H1 (cell line): ENCODE measurements around the gene FGF14. TPM values are rescaled to one million over a fixed set of nuclear protein-coding genes. Genes with fewer than 3 reads are reported as not detected.

ENCODE experiments used
- CTCF ChIA-PET: fragments of 300-600 bp; sonication (Branson Sonifier 250); formaldehyde crosslinking; loops from one replicate; lab custom pipeline; 2021; ENCODE audit not compliant: partially characterized antibody; lab: Charles Lee
- POLR2A ChIA-PET: fragments of 300-600 bp; sonication (Branson Sonifier 250); formaldehyde crosslinking; loops from one replicate; lab custom pipeline; 2021; ENCODE audit warnings: inconsistent platforms; ENCODE audit not compliant: partially characterized antibody; lab: Charles Lee
- DNase-seq, 2 experiments: peaks; one replicate each; pipeline versions ENCODE4 v3.0.0 to v3.0.0-alpha.2; 2010 to 2022; ENCODE audit warnings: low spot score in 2 of 2, low read depth in 1 of 2, mixed read lengths in 1 of 2
- FAIRE-seq: peaks from 2 replicates; lab custom pipeline; 2011; peaks lifted over from hg19 to GRCh38; lab: Jason Lieb, UNC
- H2AFZ ChIP-seq: 2 replicates; pipeline ENCODE4 v1.8.1; 2012; ENCODE audit warnings: low read length, inconsistent platforms
- H2AK5ac ChIP-seq: 2 replicates; pipeline ENCODE4 v1.6.1; 2013; ENCODE audit warnings: low read depth, low read length
- H2BK120ac ChIP-seq: replicated peaks from 2 replicates; pipeline ENCODE3; 2013; ENCODE audit warnings: low read depth, low read length, inconsistent platforms
- H2BK12ac ChIP-seq: 2 replicates; pipeline ENCODE4 v1.6.1; 2013; ENCODE audit warnings: low read depth, low read length
- H2BK15ac ChIP-seq: 2 replicates; pipeline ENCODE4 v1.6.1; 2013; ENCODE audit warnings: low read length
- H2BK20ac ChIP-seq: 2 replicates; pipeline ENCODE4 v1.6.1; 2013; ENCODE audit warnings: low read length
- H2BK5ac ChIP-seq: 2 replicates; pipeline ENCODE4 v1.6.1; 2013; ENCODE audit warnings: low read depth, low read length
- H3K14ac ChIP-seq: 2 replicates; pipeline ENCODE4 v1.6.1; 2013; ENCODE audit warnings: inconsistent platforms; ENCODE audit not compliant: insufficient read length
- H3K18ac ChIP-seq: 2 replicates; pipeline ENCODE4 v1.6.1; 2013; ENCODE audit warnings: low read length; ENCODE audit errors: extremely low read depth
- H3K23ac ChIP-seq: 2 replicates; pipeline ENCODE4 v1.6.1; 2013; ENCODE audit warnings: inconsistent platforms; ENCODE audit not compliant: insufficient read length
- H3K23me2 ChIP-seq: 2 replicates; pipeline ENCODE4 v1.6.1; 2013; ENCODE audit warnings: low read depth, low read length
- H3K27ac ChIP-seq: 2 replicates; pipeline ENCODE4 v1.6.1; 2011; ENCODE audit warnings: low read depth, low read length, inconsistent platforms
- H3K27me3 ChIP-seq, 4 experiments: replicated peaks in 1 of 4; 1 replicate in 1 of 4; 2 replicates in 3 of 4; pipeline versions ENCODE4 v1.6.1 to v1.8.1; 2011 to 2013; ENCODE audit warnings: low read length in 3 of 4, mild to moderate bottlenecking in 3 of 4, inconsistent platforms in 2 of 4, mixed read lengths in 2 of 4, moderate library complexity in 1 of 4; ENCODE audit not compliant: control insufficient read depth in 3 of 4, insufficient read depth in 3 of 4; ENCODE audit errors: extremely low read depth in 1 of 4
- H3K36me3 ChIP-seq, 4 experiments: 2 replicates each; pipeline versions ENCODE4 v1.6.1 to v1.8.1; 2011 to 2013; ENCODE audit warnings: mild to moderate bottlenecking in 4 of 4, low read length in 3 of 4, moderate library complexity in 2 of 4, control low read depth in 1 of 4, inconsistent platforms in 1 of 4; ENCODE audit not compliant: insufficient read depth in 4 of 4, control insufficient read depth in 2 of 4
- H3K4ac ChIP-seq: replicated peaks from 2 replicates; pipeline ENCODE3; 2013; ENCODE audit warnings: low read length, low read depth, mixed read lengths, inconsistent platforms; ENCODE audit not compliant: insufficient read length
- H3K4me1 ChIP-seq, 4 experiments: replicated peaks in 1 of 4; 1 replicate in 1 of 4; 2 replicates in 3 of 4; pipeline versions ENCODE4 v1.6.1 to v1.8.1; 2011 to 2013; ENCODE audit warnings: low read length in 3 of 4, inconsistent platforms in 2 of 4, mixed read lengths in 1 of 4; ENCODE audit not compliant: insufficient read depth in 4 of 4, control insufficient read depth in 3 of 4
- H3K4me2 ChIP-seq, 2 experiments: 2 replicates each; pipeline versions ENCODE4 v1.6.1 to v1.8.1; 2011 to 2013; ENCODE audit warnings: low read depth in 2 of 2, low read length in 2 of 2, control low read depth in 1 of 2, inconsistent platforms in 1 of 2, mild to moderate bottlenecking in 1 of 2; ENCODE audit not compliant: insufficient read depth in 1 of 2
- H3K4me3 ChIP-seq, 4 experiments: fragments of 200-600, 300-600 bp in 1 of 4; sonication (generic), shearing (Covaris generic), sonication (Bioruptor Twin) in 1 of 4; 2 replicates each; pipeline versions ENCODE4 v1.5.1 to v1.8.1; 2011 to 2016; ENCODE audit warnings: low read length in 4 of 4, low read depth in 3 of 4, control low read depth in 2 of 4, inconsistent platforms in 2 of 4, mild to moderate bottlenecking in 2 of 4, mixed read lengths in 1 of 4, moderate library complexity in 1 of 4; ENCODE audit not compliant: insufficient read depth in 2 of 4; ENCODE audit errors: extremely low read depth in 1 of 4
- H3K56ac ChIP-seq: replicated peaks from 2 replicates; pipeline ENCODE3; 2013; ENCODE audit warnings: low read depth, mild to moderate bottlenecking, mixed read lengths, low read length, inconsistent platforms; ENCODE audit not compliant: insufficient read length
- H3K79me1 ChIP-seq: 2 replicates; pipeline ENCODE4 v1.6.1; 2013; ENCODE audit warnings: low read depth, low read length, control low read depth
- H3K79me2 ChIP-seq, 2 experiments: 2 replicates each; pipeline versions ENCODE4 v1.6.1 to v1.8.1; 2012 to 2013; ENCODE audit warnings: low read length in 2 of 2, mild to moderate bottlenecking in 2 of 2, inconsistent platforms in 1 of 2; ENCODE audit not compliant: insufficient read depth in 2 of 2, control insufficient read depth in 1 of 2
- H3K9ac ChIP-seq, 4 experiments: replicated peaks in 1 of 4; 1 replicate in 1 of 4; 2 replicates in 3 of 4; pipeline versions ENCODE4 v1.6.1 to v1.8.1; 2011 to 2013; ENCODE audit warnings: low read depth in 3 of 4, low read length in 3 of 4, control low read depth in 2 of 4, mild to moderate bottlenecking in 2 of 4, moderate library complexity in 2 of 4, inconsistent platforms in 1 of 4; ENCODE audit errors: extremely low read depth in 1 of 4
- H3K9me3 ChIP-seq, 2 experiments: 2 replicates each; pipeline versions ENCODE4 v1.6.1 to v1.8.1; 2012 to 2013; ENCODE audit warnings: mild to moderate bottlenecking in 2 of 2, moderate library complexity in 2 of 2, control low read depth in 1 of 2, inconsistent platforms in 1 of 2, low read depth in 1 of 2, low read length in 1 of 2, mixed read lengths in 1 of 2; ENCODE audit not compliant: insufficient read depth in 2 of 2
- H4K20me1 ChIP-seq, 2 experiments: replicated peaks in 1 of 2; 2 replicates each; pipeline versions ENCODE3 to v1.8.1; 2011 to 2013; ENCODE audit warnings: inconsistent platforms in 2 of 2, low read length in 2 of 2, mild to moderate bottlenecking in 1 of 2; ENCODE audit not compliant: insufficient read depth in 2 of 2, control insufficient read depth in 1 of 2
- H4K5ac ChIP-seq: 2 replicates; pipeline ENCODE4 v1.6.1; 2013; ENCODE audit warnings: low read length, low read depth, mixed read lengths, inconsistent platforms; ENCODE audit not compliant: insufficient read length
- H4K8ac ChIP-seq: 2 replicates; pipeline ENCODE4 v1.8.0; 2013; ENCODE audit warnings: mild to moderate bottlenecking, moderate library complexity, low read length, inconsistent platforms; ENCODE audit not compliant: insufficient read depth; ENCODE audit errors: extremely low read depth
- H4K91ac ChIP-seq: replicated peaks from 2 replicates; pipeline ENCODE3; 2013; ENCODE audit warnings: low read length, mixed read lengths, inconsistent platforms; ENCODE audit not compliant: insufficient read length
- CHD1 ChIP-seq: IDR thresholded peaks from 2 replicates; pipeline ENCODE4 v1.6.1; 2012; ENCODE audit warnings: low read depth, low read length, improper control_type of control experiment
- CHD2 ChIP-seq: IDR thresholded peaks from 2 replicates; pipeline ENCODE4 v1.6.1; 2012; ENCODE audit warnings: low read length, improper control_type of control experiment
- PHF8 ChIP-seq: fragments of 200-600 bp; sonication (generic); conservative IDR thresholded peaks from 2 replicates; pipeline ENCODE4 v1.7.1; 2012; ENCODE audit warnings: low read depth, mild to moderate bottlenecking, inconsistent platforms, low read length, moderate library complexity
- RXRA ChIP-seq: IDR thresholded peaks from 2 replicates; pipeline ENCODE4 v1.6.1; 2011; ENCODE audit warnings: low read depth, mild to moderate bottlenecking, low read length, moderate library complexity; ENCODE audit not compliant: insufficient read depth
- SIX5 ChIP-seq: IDR thresholded peaks from 2 replicates; pipeline ENCODE4 v1.6.1; 2011; ENCODE audit warnings: mild to moderate bottlenecking, low read depth, low read length
- TEAD4 ChIP-seq: IDR thresholded peaks from 2 replicates; pipeline ENCODE4 v1.6.1; 2012; ENCODE audit warnings: low read depth, low read length, inconsistent platforms, mixed read lengths
- ZNF274 ChIP-seq: IDR thresholded peaks from 2 replicates; pipeline ENCODE4 v1.7.0; 2012; ENCODE audit warnings: low read length, borderline replicate concordance; ENCODE audit errors: extremely low read depth
- WGBS, 2 experiments: shearing (Covaris generic) in 1 of 2; methylation state at CpG; one replicate each; pipeline versions ENCODE4 v1.1.6 to v1.1.7; 2013 to 2015; ENCODE audit warnings: low lambda C conversion rate in 2 of 2, mixed read lengths in 2 of 2, inconsistent platforms in 1 of 2, low coverage in 1 of 2, missing lambda C conversion rate in 1 of 2; ENCODE audit not compliant: insufficient replicate concordance in 2 of 2, insufficient coverage in 1 of 2, insufficient read length in 1 of 2; ENCODE audit errors: extremely low coverage in 1 of 2, missing lambda C conversion rate in 1 of 2; 5-methylcytosine and 5-hydroxymethylcytosine counted together
- polyA plus RNA-seq, 7 experiments: library from polyadenylated mRNA; depleted of rRNA in 3 of 7; stranded (reverse) in 5 of 7; unstranded in 2 of 7; fragments of >200 nt in 5 of 7; fragments of 200-250 nt in 2 of 7; gene quantifications; 1 replicate in 5 of 7; 2 replicates in 1 of 7; 4 replicates in 1 of 7; pipeline versions ENCODE4 v1.2.1 to v1.2.3, GENCODE V29; 2011 to 2013; ENCODE audit warnings: missing spikeins in 2 of 7, mixed read lengths in 2 of 7
- total RNA-seq: library from RNA; stranded (reverse); fragmentation: NEBNext Ultra II Directional; extraction: Animal tissue kit (Norgen Biotek cat#: 25700); gene quantifications from 2 replicates; pipeline ENCODE4 v1.2.1, GENCODE V29; 2021

FGF14 gene
- total and polyA plus RNA-seq, 2 of the 8 experiments (the other 6 are each of a cell fraction or from before 2014, with no cell fraction given) = 0.05 to 0.58 TPM

DNA sequence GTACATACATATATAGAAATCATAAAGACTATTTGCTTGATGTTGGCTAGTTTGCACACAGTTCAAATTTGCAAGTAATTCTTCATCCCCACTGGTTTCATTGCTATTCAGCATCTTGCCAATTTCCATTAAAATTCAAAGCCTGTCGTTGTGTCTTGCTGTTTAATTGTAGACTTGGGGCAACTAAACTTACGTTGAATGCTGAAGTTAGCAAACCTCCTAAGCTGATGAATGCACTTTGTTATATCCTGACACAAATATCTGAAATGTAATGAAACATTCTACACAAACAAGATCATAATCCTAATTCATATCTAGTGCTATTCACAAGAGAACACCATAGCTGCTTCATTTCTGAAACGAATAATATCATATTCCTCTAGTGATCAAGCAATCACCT lies 568.2 kb downstream of the FGF14 start:
- no peak for FAIRE-seq
- Histone ChIP-seq H3K27me3 (no peaks in the 10 kb centered on the region), H3K4ac (no peak overlapping the region), H3K36me3 (no peaks in the 10 kb centered on the region), H3K4me3 (no peak overlapping the region), H2BK5ac (no peak overlapping the region), H3K4me2 (no peak overlapping the region), H3K9ac (no peak overlapping the region), H2AK5ac (no peak overlapping the region), H4K91ac (no peak overlapping the region), H2BK12ac (no peak overlapping the region), H3K4me1 (no peaks in the 10 kb centered on the region), H3K9me3 (peaks cover 0 to 6% of the 10 kb centered on the region in 2 experiments; a peak in 1 of 4 replicates), H3K79me1 (no peaks in the 10 kb centered on the region), H2BK15ac (no peak overlapping the region), H4K5ac (no peak overlapping the region), H3K79me2 (no peaks in the 10 kb centered on the region), H3K23ac (no peak overlapping the region), H2BK120ac (no peak overlapping the region), H4K20me1 (no peaks in the 10 kb centered on the region), H3K27ac (no peak overlapping the region), H3K18ac (no peak overlapping the region), H3K56ac (no peak overlapping the region), H4K8ac (no peak overlapping the region), H3K14ac (no peak overlapping the region), H2AFZ (no peak overlapping the region)
- 84% methylated on average over 3 of the region's 3 CpGs; no CpG with 5 or more reads in 1 of the 2 experiments for WGBS, 2 experiments
- ChIA-PET CTCF (no interaction called here), POLR2A (no interaction called here)
- DNase-seq = no peak
- TF ChIP-seq TEAD4 = no peak
- TF ChIP-seq ZNF274 = no peak
- TF ChIP-seq CHD1 = no peak
- TF ChIP-seq RXRA = no peak
- TF ChIP-seq SIX5 = no peak
- TF ChIP-seq CHD2 = no peak
- TF ChIP-seq PHF8 = no peak
- TF ChIP-seq, all 59 proteins: peak for 0
- Histone ChIP-seq H2BK20ac (no peak overlapping the region), H3K23me2 (no peaks in the 10 kb centered on the region)
